ENCODE data around the gene BLACAT1.
"Not testable (repeated sequence)": the region's sequence is repeated elsewhere in the genome, so short reads cannot be mapped to it uniquely, and the experiment has no call there.

The BLACAT1 gene

DNA sequence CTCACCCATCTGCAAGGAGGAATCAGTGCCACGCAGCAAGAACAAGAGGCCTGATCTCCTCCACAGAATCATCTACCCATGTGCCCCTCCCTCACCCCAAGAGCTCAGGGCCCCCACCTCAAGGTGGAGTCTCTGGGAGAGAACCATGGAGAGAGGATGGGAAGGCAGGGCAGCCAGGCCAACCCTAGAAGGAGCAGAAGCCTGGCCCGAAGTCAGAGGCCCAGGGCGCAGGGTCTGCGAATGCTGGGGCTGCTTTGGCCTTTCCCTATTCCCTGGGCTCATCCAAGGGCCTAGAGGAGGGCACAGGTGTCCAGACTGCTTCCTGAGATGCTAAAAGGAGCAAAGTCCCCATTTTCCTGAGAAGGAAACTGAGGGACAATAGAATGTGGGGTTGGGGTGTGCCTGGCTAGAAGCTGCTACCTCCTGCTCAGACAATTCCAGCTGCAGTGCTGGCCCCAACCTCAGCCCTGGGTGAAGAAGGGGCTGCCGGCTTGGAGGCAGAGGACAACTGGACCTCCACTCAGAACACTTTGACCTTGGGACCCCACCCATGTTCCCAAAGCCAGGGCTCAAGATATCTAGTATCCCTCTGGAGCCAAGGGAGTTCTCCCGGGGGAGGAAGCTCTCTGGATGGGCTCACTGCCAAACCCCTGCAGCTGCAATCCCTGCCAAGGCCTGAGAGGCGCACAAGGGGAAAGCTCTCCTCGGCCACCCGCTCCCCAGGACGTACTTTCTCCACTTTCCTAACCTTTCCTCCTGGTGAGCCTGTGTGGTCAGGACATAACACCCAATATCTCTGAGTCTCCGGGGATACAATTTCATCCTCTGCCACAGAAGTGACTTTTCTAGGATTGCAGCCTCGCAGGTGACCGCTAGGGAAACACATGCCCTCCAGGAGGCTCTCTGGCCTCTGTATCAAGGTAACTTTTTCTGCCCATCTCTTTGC is 17.4 kb downstream of the BLACAT1 start:
- FAIRE-seq (no peak), DNase-seq (ENCODE audit: insufficient read length, low spot score) (no peak)
- peak; percentile 47 for TF ChIP-seq CTCF (IDR thresholded peaks at IDR 0.05; ENCODE audit: insufficient read depth, missing control alignments)

DNA sequence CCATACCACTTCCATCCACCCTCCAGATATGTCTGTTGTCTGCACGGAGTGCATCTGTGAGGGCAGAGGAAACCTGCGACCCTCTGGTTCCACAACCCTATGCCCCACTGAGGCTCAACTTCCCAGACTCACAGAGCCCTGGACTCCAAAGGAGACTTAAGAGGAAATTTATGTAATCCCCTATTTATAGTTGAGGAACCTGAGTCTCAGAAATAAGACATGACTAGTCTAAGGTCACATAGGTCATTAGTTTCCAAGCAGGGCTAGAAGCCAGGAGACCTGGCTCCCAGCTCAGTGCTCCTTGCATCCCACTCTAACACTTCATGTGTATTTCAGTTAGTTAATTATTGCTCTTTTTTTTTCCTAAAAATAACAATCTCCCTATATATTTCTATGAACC is 18.3 kb downstream of the BLACAT1 start:
- DNase-seq (ENCODE audit: insufficient read length, low spot score) (no peak), FAIRE-seq (no peak)
- no peak for TF ChIP-seq CTCF (IDR thresholded peaks at IDR 0.05; ENCODE audit: insufficient read depth, missing control alignments)

DNA sequence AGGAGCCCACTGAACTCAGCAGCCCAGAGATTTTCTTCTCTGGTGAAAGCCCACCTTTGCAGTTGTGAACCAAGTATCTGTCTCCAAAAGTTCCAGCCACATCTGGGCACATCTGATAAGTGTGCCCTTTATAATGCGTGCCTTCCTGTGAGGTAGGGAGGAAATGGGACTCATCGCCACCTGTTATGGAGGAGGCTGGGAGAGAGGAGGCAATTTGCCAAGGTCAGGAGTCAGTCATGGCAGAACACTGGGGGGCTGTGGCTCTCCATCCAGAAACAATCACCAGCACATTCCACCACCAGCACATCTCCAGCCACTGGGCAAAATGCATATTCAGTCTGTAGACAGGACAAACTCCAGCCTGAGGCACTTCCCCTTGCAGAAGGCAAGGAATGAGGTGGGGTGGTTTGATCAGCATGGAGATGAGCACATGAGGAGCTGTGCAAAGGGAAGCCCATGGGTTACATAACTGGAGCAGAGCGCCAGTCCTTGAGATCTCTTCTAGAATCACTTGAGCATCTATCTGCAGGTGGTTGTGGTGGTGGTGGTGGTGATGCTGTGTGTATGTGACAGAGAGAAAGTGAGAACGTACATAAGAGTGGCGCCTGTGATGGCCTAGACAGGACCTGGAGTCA is 19.0 kb downstream of the BLACAT1 start:
- DNase-seq (ENCODE audit: insufficient read length, low spot score) (no peak), FAIRE-seq (no peak)

GRCh38 chr1:205435578-205436573 is 20.0 kb downstream of the BLACAT1 start:
- no peak for TF ChIP-seq CTCF (IDR thresholded peaks at IDR 0.05; ENCODE audit: insufficient read depth, missing control alignments)
- FAIRE-seq (no peak), DNase-seq (ENCODE audit: insufficient read length, low spot score) (no peak)

More for the DNA sequence above, 19.0 kb downstream of the BLACAT1 start:
- TF ChIP-seq CTCF (IDR thresholded peaks at IDR 0.05; ENCODE audit: insufficient read depth, missing control alignments) = no peak

DNA sequence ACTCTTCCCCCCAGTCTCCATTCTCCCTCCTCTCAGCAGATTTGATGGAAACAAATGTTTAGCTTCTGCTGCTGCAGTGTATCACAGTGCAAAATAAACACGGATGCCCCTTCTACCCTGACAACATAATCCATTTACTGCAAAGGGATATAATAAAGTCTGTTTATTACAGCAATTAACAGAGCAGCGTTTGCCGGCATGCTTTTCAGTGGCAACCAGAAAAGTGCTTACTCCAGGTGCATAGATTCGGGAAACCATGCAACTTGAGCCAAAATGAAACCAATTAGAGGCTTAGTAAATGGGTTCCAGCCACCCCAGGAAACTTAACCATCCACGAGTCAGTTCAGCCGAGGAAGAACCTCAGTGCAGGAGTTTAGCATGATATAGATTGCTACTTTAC is 21.1 kb downstream of the BLACAT1 start:
- FAIRE-seq (no peak), DNase-seq (ENCODE audit: insufficient read length, low spot score) (no peak)
- no peak for TF ChIP-seq CTCF (IDR thresholded peaks at IDR 0.05; ENCODE audit: insufficient read depth, missing control alignments)

- not testable (repeated sequence) for FAIRE-seq; DNase-seq (ENCODE audit: insufficient read length, low spot score)
Observed at GRCh38 chr1:205432692-205433091, 23.2 kb downstream of the BLACAT1 start.

GRCh38 chr1:205432116-205432515 is 23.7 kb downstream of the BLACAT1 start:
- FAIRE-seq (no peak), DNase-seq (ENCODE audit: insufficient read length, low spot score) (no peak)
- TF ChIP-seq CTCF (IDR thresholded peaks at IDR 0.05; ENCODE audit: insufficient read depth, missing control alignments) = no peak

Measured in D721Med (cell line).